NCI-H1417 (cell line): Measurements from ENCODE around the gene QARS1.

Experiments
- DNase-seq, 3 experiments: peaks; one replicate each; lab custom pipeline; 2025; lab: John Stamatoyannopoulos, UW

Gene QARS1

DNA sequence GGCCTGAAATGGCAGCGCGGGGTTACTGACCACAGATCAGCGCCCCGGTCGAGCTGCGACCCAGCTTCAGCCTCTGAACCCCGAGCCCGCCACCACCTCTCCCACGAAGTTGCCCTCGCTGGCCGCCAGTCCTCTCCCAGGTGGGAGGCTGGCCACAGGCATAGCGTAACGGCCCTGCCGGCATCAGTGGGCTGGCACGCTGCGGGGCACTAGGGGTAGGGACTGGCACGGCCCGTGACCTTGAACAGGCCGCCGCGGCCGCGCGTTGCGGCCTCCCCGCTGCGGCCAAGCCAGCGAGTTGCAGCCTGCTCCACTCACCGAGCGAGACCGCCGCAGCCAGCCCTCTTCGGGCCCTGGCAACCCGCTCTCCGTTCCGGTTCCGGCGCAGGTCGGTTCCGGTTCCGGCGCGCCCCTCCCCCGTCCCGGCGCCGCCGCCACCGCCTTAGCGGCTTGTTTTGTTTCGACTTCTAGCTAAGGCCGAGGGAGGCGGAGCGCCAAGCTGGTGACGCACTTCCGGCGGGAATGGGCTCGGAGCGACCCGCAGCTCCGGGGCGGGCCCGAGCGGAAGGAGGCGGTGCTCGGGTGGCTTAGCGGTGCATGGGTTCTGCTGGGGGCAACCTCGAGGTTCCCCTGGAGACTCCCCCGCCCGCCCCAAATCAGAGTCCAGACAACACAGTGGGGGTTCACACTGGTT is 16.0 kb upstream of the QARS1 start, which contains the start of gene USP19:
Gene USP19, minus strand, starts transcription at position 386 of the 694 bp plus-strand sequence. CDS start 1,678 bp downstream, outside the sequence.
- peak; percentile 82 to 89 (median 84) for DNase-seq

GRCh38 chr3:49120096-49120437 is 15.5 kb upstream of the QARS1 start:
- DNase-seq: no peak

DNA sequence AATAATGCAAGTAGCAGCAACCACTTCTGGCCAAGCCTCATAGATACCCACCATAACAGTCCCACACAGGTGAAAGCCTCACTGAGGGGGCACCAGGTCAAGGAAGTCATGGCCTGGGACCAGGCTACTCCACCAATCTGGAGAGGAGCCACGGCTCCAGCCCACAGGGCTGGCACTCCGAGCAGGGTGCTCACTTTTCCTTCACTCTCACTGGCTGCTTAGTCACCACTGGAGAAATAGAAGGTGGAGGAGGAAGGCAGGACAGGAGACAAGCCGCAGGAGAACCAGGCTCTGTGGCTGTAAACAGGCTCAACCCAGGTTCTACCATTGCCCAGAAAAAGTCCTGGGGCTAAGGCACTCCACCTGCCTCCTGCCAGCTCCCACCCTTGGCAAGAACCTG is 14.9 kb upstream of the QARS1 start:
- no peak for DNase-seq

DNA sequence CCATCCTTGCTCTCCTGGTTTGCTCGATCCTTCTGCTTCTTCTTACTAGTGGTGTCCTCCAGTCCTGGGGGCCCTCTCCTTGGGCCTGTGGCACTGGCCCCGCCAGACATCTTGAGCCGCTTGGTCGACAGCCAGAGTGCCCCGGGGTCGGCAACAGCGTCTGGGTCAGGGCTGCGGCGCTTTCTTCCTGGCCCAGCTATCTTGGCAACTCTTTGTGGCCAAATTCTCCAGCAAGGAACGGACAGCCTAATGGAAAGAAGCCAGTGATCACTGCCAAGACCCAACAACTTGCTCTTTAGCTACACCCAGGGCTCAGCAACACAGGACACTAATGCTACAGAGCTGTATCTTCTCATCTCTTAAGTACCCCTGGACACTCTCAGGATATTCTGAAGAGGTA is 14.5 kb upstream of the QARS1 start:
- DNase-seq: no peak

DNA sequence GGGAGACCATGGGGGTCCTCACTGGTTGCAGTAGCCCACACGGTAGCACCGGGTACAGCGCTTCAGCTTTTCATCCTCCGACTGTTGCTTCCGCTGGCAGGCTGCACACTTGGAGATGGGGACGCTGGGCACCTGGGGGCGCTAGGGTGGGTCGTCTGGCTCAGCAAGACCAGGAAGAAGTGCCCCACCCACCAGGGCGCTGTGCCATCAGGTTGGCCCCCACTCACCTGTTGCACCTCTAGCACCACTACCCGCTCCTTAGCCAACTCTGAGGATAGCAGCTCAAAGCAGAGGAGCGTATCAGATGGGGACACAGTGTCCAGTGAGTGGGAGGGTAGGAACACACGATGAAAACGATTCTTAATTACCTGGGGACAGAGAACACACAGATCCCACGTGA is 7.7 kb upstream of the QARS1 start:
- no peak for DNase-seq

DNA sequence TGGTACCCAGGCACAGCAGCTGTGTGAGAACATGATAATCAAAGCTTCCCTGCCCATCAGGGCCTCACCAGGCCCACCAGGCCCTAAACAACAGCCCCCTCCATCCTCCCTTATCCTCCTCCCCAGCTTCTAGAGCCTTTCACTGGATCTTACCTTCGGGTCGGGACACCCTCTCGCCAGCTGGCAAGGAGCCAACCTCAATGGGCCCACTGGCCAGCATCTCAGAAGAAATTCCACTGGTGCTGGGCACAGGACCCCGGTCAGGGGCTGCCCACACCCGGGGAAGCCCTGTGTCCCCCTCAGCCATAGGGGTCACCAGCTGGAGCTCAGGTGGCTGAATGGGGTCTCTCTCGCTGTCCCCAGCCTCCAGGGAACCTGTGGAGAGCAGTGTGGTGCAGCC is 6.8 kb upstream of the QARS1 start:
- no peak for DNase-seq

DNA sequence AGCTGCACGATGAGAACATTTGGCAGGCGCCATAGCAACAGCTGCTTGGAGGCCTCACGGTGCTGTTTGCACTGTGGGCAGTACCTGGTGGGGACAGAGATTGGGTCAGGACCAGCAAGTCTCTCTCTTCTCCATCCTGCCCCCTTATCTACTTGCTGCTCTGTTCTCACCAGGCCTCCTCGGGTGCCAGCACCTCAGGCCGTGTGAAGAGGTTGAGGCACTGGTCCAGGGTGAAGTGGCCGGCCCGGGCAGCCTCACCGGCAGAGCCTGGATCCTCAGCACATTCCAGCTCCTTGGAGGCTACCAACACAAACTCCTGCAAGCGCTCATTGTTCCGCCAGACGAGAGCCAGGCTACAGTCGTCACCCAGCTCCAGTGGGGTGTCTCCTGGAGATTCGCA is 6.2 kb upstream of the QARS1 start:
- DNase-seq: no peak

DNA sequence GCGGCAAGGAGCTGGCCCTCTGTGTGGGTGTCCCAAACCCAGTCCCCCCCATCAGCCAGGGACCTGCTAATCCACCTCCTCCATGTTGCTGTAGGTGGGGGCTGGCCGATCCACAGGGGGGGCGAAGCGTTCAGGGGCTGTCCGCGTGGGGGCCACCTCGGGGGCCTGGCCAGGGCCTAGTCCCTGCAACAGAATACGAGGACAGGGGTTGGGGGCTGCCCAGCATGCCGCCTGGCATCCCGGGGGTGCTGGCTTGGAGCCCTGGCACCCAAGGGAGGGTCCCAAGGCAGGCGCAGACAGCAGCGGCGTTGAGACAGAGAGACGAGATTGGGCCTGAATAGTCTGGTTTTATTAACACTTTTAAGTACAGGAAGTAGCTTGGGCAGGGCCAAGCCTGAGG is 3.8 kb upstream of the QARS1 start:
- DNase-seq: no peak

DNA sequence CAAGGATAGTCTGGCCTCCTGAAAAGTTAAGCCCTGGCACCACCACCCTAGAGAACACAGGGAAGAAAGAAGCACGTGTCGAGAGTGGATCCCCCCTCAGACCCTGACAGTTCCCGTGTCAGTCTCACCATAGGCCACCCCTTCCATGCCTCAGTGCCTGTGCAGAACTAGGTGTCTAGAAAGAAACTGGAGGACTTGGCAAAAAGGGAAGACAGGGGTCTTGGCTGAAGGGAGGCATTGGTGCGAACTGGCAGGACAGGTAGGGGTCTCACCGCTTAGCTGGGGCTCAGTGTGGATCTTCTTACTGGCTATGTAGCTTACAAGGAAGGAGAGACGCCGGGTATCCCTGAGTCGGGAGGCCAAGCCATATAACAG is 518 bp downstream of the QARS1 start:
- no peak for DNase-seq

DNA sequence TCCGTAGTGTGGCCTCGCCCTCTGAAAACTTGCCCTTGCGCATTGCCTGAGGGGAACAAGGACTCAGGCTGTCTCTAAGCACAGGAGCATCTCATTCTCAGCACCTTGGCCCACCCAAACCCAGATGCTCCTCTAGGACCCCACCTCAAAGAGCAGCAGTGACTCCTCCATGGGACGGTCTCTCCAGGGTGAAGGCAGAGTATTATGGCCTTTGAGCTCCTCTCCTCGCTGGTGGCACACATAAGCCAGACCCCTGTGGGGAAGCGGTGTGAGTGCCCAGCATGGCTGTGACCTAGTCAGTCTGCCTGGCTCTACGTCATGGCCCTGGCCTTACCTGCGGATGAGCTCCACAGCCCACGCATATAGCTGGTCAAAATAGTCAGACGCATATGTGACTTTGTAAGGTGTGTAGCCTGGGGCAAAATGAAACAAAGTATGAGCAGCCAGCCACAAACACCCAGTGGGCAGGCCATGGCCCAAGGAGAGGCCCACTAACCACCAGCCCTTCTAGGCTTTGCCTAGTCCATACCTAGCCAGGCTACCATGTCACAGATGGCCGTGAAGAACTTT is 4.4 kb downstream of the QARS1 start:
- DNase-seq: no peak

- no peak for DNase-seq
Observed at GRCh38 chr3:49098910-49099630, 5.5 kb downstream of the QARS1 start.

DNA sequence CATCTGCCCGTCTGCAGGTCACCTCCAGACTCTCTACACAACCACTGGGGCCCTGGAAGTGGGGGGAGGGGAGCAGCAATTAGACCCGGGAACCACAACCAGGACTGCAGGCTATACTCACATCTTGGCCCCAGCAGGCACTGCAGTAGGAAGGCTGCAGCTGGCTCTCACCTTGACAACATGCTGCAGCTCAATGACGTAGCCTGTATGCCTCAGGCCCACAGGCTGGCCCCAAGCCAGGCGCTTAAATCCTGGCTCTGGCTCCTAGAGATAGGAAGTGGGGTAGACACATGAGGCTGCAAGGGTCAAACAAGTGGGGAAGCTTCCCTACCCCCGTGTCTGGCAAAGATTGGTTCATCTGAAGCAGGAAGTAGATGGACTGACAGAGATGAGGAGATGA is 6.1 kb downstream of the QARS1 start:
- DNase-seq: peak in 1 of 3 experiments; percentile 1

- DNase-seq: peak; percentile 91 to 97 (median 96)
Observed at GRCh38 chr3:49093853-49094767, 10.4 kb downstream of the QARS1 start, which contains the start of gene QRICH1. TSS of gene QRICH1 (minus strand) at chr3:49094071. CDS start at chr3:49077017, 17,054 bp downstream.

- DNase-seq: peak; percentile 43 to 77 (median 73)
Observed at GRCh38 chr3:49092938-49093852, 11.4 kb downstream of the QARS1 start.

DNA sequence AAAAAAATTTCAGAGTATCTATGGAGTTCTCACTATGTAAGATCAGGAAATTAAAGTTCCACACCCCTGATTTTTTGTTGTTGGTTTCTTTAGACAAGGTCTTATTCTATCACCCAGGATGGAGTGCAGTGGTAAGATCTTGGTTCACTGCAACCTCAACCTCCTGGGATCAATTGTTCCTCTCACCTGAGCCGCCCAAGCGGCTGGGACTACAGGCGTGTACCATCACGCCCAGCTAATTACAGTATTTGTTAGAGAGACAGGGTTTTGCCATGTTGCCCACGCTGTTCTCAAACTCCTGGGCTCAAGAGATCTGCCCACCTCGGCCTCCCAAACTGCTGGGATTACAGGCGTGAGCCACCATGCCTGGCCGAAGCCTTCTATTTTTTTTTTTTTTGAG is 23.1 kb downstream of the QARS1 start:
- DNase-seq: peak in 1 of 3 experiments; percentile 13

DNA sequence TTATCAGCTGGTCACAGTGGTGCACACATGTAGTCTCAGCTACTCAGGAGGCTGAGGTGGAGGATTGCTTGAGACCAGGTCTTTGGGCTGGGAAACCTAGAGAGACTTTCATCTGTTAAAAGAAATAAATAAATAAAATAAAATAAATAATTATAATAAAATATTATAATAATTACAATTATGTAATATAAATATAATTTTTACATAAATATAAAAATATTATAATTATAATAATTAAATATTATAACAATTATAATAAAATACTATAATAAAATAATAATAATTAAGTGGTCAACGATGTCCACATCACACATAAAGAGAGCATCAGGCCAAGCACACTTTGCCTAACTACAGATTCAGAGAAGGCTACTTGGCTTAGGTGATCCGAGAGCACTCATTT is 25.3 kb downstream of the QARS1 start:
- DNase-seq: no peak

GRCh38 chr3:49076646-49077045 is 27.9 kb downstream of the QARS1 start:
- no peak for DNase-seq

DNA sequence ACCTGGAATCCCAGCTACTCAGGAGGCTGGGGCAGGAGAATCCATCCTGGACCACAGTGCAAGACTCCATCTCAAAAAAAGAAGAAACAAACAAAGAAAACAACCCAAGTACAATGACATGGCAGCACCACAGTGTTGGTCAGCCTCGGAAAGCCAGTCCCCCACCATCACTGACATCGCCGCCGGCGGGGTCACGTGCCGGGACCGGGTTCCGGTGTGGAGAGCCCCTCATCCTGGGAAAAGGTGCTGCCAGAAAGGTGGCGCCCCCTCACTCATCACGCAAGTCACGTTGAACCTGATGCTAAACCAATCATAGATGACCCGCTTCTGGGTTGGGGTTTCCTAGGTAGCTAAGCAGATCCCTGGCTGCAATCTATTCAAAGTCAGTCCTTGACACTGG is 28.4 kb downstream of the QARS1 start:
- DNase-seq: no peak

GRCh38 chr3:49058011-49058410 is 46.5 kb downstream of the QARS1 start:
- no peak for DNase-seq

DNA sequence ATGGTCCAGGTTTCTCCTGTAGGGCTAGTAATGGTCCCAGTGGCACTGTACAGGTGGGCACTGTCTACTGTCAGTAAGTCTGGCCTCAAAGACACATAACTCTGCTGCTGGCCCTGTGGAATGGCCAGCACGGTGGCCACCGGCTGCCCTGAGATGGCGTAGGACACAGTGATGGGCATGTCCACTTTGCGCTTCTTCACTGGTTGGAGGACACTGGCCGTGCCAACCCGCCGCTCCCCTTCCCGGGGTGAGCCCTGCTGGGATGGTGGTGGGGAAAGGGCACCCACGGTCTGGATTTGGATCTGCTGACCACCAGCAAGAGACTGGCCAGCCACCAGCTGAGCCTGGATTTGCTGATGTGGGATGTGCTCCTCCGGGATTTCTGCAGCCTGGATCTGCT is 47.3 kb downstream of the QARS1 start:
- DNase-seq: no peak

DNA sequence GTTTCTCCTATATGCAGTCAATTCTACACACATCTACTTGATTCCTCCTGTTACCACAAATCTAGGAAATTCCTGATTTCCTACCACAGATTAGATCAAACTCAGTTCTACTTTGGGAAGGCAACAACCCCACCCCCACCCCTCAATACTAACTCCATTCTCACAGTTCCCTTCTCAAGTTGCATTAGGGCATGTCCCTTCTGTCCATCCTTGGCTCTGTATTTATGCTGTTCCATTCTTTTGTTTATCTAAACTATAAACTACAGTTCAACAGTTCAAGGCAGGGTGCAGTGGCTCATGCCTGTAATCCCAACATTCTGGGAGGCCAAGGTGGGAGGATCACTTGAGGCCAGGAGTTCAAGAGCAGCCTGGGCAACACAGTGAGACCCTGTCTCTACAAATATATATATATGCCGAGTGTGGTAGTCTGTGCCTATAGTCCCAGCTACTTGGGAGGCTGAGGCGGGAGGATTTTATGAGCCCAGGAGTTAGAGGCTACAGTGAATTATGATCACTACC is 50.2 kb downstream of the QARS1 start:
- no peak for DNase-seq
